Gastroesophageal sphincter (tissue), 4 donors: ENCODE measurements around the gene ALAS2. TPM values are rescaled to one million over a fixed set of nuclear protein-coding genes. Genes with fewer than 3 reads are reported as not detected.

Experiments used
- ATAC-seq: fragments of 150-250 bp; one replicate; pipeline ENCODE4 v1.9.1; 2016; ENCODE audit warnings: mild to moderate bottlenecking, moderate library complexity
- H3K27ac ChIP-seq, 4 donors: fragments of 200-600 bp; sonication (generic) in 3 of 4; 1 replicate in 3 of 4; 2 replicates in 1 of 4; pipeline ENCODE4 v1.5.1; 2016 to 2019
- H3K27me3 ChIP-seq: fragments of 200-600 bp; sonication (generic); one replicate; pipeline ENCODE4 v1.5.1; 2019
- H3K36me3 ChIP-seq, 2 donors: fragments of 200-600 bp; sonication (generic); one replicate each; pipeline ENCODE4 v1.5.1; 2019; ENCODE audit warnings: control low read depth in 1 of 2
- H3K4me1 ChIP-seq, 3 donors: fragments of 200-600 bp; sonication (generic); 1 replicate in 2 of 3; 2 replicates in 1 of 3; pipeline ENCODE4 v1.5.1; 2016 to 2019; ENCODE audit warnings: control low read depth in 2 of 3
- H3K4me3 ChIP-seq, 2 donors: fragments of 200-600 bp; sonication (generic); one replicate each; pipeline ENCODE4 v1.5.1; 2019; ENCODE audit warnings: mild to moderate bottlenecking in 1 of 2, moderate library complexity in 1 of 2
- H3K9me3 ChIP-seq, 3 donors: fragments of 200-600 bp; sonication (generic); one replicate each; pipeline ENCODE4 v1.5.1; 2017 to 2019; ENCODE audit warnings: control low read depth in 2 of 3
- CTCF ChIP-seq, 4 experiments: fragments of 200-600 bp in 2 of 4; fragments of 450-650 bp in 2 of 4; sonication (generic) in 1 of 4; IDR thresholded peaks; one replicate each; pipeline ENCODE4 v1.5.1; 2017 to 2019; ENCODE audit warnings: antibody characterized with exemption in 4 of 4, mild to moderate bottlenecking in 2 of 4, moderate library complexity in 2 of 4
- EP300 ChIP-seq: sonication (generic); formaldehyde crosslinking; IDR thresholded peaks from one replicate; pipeline ENCODE4 v1.6.1; 2017; ENCODE audit warnings: antibody characterized with exemption, mild to moderate bottlenecking
- POLR2A ChIP-seq, 2 donors: fragments of 450-650 bp; IDR thresholded peaks; one replicate each; pipeline ENCODE4 v1.6.1; 2017; ENCODE audit warnings: antibody characterized with exemption in 2 of 2, mild to moderate bottlenecking in 2 of 2, moderate library complexity in 1 of 2
- POLR2AphosphoS5 ChIP-seq: sonication (generic); formaldehyde crosslinking; IDR thresholded peaks from one replicate; pipeline ENCODE4 v1.6.1; 2017; ENCODE audit warnings: antibody characterized with exemption
- WGBS, 2 donors: methylation state at CpG; one replicate each; pipeline ENCODE4 v1.1.5; 2018; ENCODE audit warnings: low coverage in 1 of 2; 5-methylcytosine and 5-hydroxymethylcytosine counted together
- total RNA-seq, 4 donors: library from RNA; depleted of rRNA; stranded (reverse); fragments of >200 nt; gene quantifications; one replicate each; pipeline ENCODE4 v1.1.0, GENCODE V29; 2016

Gene ALAS2
- total RNA-seq, 4 donors from 2014 or later: 0.39 to 2.2 (median 1.4) TPM; not detected in 1

- no peak for ATAC-seq
- H3K36me3 ChIP-seq: no peaks in the 10 kb centered on the region
- TF ChIP-seq POLR2A (IDR thresholded peaks at IDR 0.05): no peak
- TF ChIP-seq CTCF (IDR thresholded peaks at IDR 0.05): no peak
- no peak for TF ChIP-seq EP300
- no peak for TF ChIP-seq POLR2AphosphoS5
- no peaks in the 10 kb centered on the region for H3K4me1 ChIP-seq
- H3K9me3 ChIP-seq: no peaks in the 10 kb centered on the region
- H3K27me3 ChIP-seq: no peaks in the 10 kb centered on the region
- H3K4me3 ChIP-seq: no peak overlapping the region
- WGBS, 2 donors: 53 to 60% methylated on average over 1 to 2 of the region's 2 CpGs
- H3K27ac ChIP-seq: no peak overlapping the region
Measured at GRCh38 chrX:55029291-55029690, 1.5 kb downstream of the ALAS2 start.

GRCh38 chrX:55028611-55029010, 2.2 kb downstream of the ALAS2 start:
- TF ChIP-seq POLR2A (IDR thresholded peaks at IDR 0.05): no peak
- TF ChIP-seq EP300: no peak
- no peak for TF ChIP-seq POLR2AphosphoS5
- TF ChIP-seq CTCF (IDR thresholded peaks at IDR 0.05): no peak
- no peak overlapping the region for H3K27ac ChIP-seq
- H3K9me3 ChIP-seq: no peaks in the 10 kb centered on the region
- no peak overlapping the region for H3K4me3 ChIP-seq
- no peaks in the 10 kb centered on the region for H3K4me1 ChIP-seq
- H3K36me3 ChIP-seq: no peaks in the 10 kb centered on the region
- no peak for ATAC-seq
- H3K27me3 ChIP-seq: no peaks in the 10 kb centered on the region

- no peak overlapping the region for H3K4me3 ChIP-seq
- no peak for ATAC-seq
- H3K27me3 ChIP-seq: no peaks in the 10 kb centered on the region
- TF ChIP-seq CTCF (IDR thresholded peaks at IDR 0.05) (no peak), POLR2A (IDR thresholded peaks at IDR 0.05) (no peak), EP300 (no peak), POLR2AphosphoS5 (no peak)
- 43% methylated on average over 1 of the region's 4 CpGs; no CpG with 5 or more reads in 1 of the 2 donors for whole genome bisulfite sequencing, 2 donors
- no peaks in the 10 kb centered on the region for H3K36me3 ChIP-seq
- H3K9me3 ChIP-seq: no peaks in the 10 kb centered on the region
- no peak overlapping the region for H3K27ac ChIP-seq
- no peaks in the 10 kb centered on the region for H3K4me1 ChIP-seq
Measured at GRCh38 chrX:55028040-55028439, 2.7 kb downstream of the ALAS2 start.

GRCh38 chrX:55026840-55027239, 3.9 kb downstream of the ALAS2 start:
- no peak overlapping the region for H3K4me3 ChIP-seq
- 43 to 67% methylated on average over 1 to 2 of the region's 2 CpGs for WGBS, 2 donors
- no peak for ATAC-seq
- no peaks in the 10 kb centered on the region for H3K27me3 ChIP-seq
- no peaks in the 10 kb centered on the region for H3K9me3 ChIP-seq
- TF ChIP-seq EP300 (no peak), POLR2A (IDR thresholded peaks at IDR 0.05) (no peak), POLR2AphosphoS5 (no peak), CTCF (IDR thresholded peaks at IDR 0.05) (no peak)
- H3K36me3 ChIP-seq: no peaks in the 10 kb centered on the region
- H3K4me1 ChIP-seq: no peaks in the 10 kb centered on the region
- no peak overlapping the region for H3K27ac ChIP-seq

GRCh38 chrX:55026143-55026542, 4.6 kb downstream of the ALAS2 start:
- TF ChIP-seq CTCF (IDR thresholded peaks at IDR 0.05): no peak
- no peak for TF ChIP-seq POLR2A (IDR thresholded peaks at IDR 0.05)
- no peak for TF ChIP-seq POLR2AphosphoS5
- no peaks in the 10 kb centered on the region for H3K27me3 ChIP-seq
- no peak overlapping the region for H3K4me3 ChIP-seq
- no peaks in the 10 kb centered on the region for H3K4me1 ChIP-seq
- no peaks in the 10 kb centered on the region for H3K9me3 ChIP-seq
- no peak for ATAC-seq
- H3K27ac ChIP-seq: no peak overlapping the region
- no peaks in the 10 kb centered on the region for H3K36me3 ChIP-seq
